ENCODE results near the gene UPF2.

GRCh38 chr10:12022580-12023257 lies 19.9 kb downstream of the UPF2 start:
- TF ChIP-seq POLR2A (IDR thresholded peaks at IDR 0.05; ENCODE audit: low read length) (no peak), GATA1 (IDR thresholded peaks at IDR 0.05; ENCODE audit: low read depth, low read length) (no peak)
